Cardiac muscle cell (in vitro differentiated cells and primary cell): ENCODE measurements around the gene CEP97. TPM values are rescaled to one million over a fixed set of nuclear protein-coding genes. Genes with fewer than 3 reads are reported as not detected.

ENCODE experiments used
- DNase-seq, 2 donors: peaks; one replicate each; pipeline versions ENCODE4 v3.0.0 to v3.0.0-alpha.2; 2010 to 2017; ENCODE audit warnings: low read depth in 1 of 2, low spot score in 1 of 2
- H3K27ac ChIP-seq: fragments of 200-600 bp; sonication (generic); 2 replicates; pipeline ENCODE4 v1.5.1; 2016
- H3K27me3 ChIP-seq: fragments of 200-600 bp; sonication (generic); 2 replicates; pipeline ENCODE4 v1.6.0; 2016; ENCODE audit warnings: control low read depth
- H3K36me3 ChIP-seq: fragments of 200-600 bp; sonication (generic); 2 replicates; pipeline ENCODE4 v1.5.1; 2016; ENCODE audit warnings: control low read depth
- H3K4me1 ChIP-seq: fragments of 200-600 bp; sonication (generic); 2 replicates; pipeline ENCODE4 v1.8.1; 2017; ENCODE audit warnings: low read depth, mild to moderate bottlenecking, mixed run types
- H3K4me3 ChIP-seq: fragments of 200-600 bp; sonication (generic); 2 replicates; pipeline ENCODE4 v1.5.1; 2016; ENCODE audit warnings: mild to moderate bottlenecking
- H3K9me3 ChIP-seq: fragments of 200-600 bp; sonication (generic); 2 replicates; pipeline ENCODE4 v1.5.1; 2017; ENCODE audit warnings: low read depth, mild to moderate bottlenecking, control low read depth
- polyA plus RNA-seq: library from polyadenylated mRNA; unstranded; fragments of >200 nt; fragmentation: Nextera tagmentation; extraction: Ambion mirVana; gene quantifications from 2 replicates; pipeline ENCODE4 v1.2.1, GENCODE V29; 2016
- total RNA-seq: library from RNA; depleted of rRNA; stranded (reverse); fragments of >200 nt; gene quantifications from 2 replicates; pipeline ENCODE4 v1.2.3, GENCODE V29; 2016
- TF ChIP-seq, protein P1 (sequence below): IDR thresholded peaks from 2 replicates; pipeline ENCODE4 v1.5.1; 2012; ENCODE audit warnings: low read depth, mild to moderate bottlenecking, low read length

CEP97 gene, protein sequence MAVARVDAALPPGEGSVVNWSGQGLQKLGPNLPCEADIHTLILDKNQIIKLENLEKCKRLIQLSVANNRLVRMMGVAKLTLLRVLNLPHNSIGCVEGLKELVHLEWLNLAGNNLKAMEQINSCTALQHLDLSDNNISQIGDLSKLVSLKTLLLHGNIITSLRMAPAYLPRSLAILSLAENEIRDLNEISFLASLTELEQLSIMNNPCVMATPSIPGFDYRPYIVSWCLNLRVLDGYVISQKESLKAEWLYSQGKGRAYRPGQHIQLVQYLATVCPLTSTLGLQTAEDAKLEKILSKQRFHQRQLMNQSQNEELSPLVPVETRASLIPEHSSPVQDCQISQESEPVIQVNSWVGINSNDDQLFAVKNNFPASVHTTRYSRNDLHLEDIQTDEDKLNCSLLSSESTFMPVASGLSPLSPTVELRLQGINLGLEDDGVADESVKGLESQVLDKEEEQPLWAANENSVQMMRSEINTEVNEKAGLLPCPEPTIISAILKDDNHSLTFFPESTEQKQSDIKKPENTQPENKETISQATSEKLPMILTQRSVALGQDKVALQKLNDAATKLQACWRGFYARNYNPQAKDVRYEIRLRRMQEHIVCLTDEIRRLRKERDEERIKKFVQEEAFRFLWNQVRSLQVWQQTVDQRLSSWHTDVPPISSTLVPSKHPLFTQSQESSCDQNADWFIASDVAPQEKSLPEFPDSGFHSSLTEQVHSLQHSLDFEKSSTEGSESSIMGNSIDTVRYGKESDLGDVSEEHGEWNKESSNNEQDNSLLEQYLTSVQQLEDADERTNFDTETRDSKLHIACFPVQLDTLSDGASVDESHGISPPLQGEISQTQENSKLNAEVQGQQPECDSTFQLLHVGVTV
- 11.8 and 20.4 TPM in 2 replicates for total RNA-seq
- 3.4 and 7.7 TPM in 2 replicates for polyA plus RNA-seq

DNA sequence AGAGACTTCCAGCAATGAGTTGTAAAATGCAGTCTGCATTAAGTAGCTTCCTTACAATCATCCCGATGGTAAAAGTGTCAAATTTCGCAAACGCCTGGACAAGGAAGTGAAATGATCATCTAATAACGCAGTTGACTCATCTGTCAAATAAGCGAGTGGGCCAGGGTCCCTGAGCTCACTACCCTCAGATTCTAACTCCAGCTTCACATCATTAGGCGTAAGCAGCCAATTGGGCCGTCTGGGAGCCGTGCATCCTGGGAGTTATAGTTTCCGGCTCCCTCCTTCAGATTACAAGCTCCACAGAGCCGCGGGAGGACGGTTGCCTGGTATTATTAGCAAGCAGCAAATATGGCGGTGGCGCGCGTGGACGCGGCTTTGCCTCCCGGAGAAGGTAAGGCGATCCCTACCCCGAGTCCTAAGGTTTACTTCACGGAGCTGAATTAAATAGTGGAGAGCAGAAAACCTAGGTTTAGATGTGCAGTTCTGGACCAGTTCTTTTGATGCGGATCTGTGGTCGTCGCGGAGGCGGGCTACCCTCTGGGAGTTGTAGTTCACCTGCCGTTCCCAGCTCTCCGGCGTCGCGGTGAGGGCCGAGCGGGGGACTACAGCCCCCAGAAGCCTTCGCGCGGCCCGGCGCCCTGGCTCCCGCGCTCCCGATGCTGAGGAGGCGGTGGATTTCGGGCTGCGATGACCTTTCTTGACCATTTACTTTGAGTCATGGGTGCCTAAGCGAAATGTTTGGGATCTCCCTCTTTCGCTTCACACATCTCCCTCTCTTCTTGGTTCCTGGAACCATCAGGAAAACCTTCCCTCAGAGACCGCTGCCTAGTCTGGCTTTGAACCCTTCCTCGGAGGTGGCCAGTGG lies at the start of gene CEP97:
Gene CEP97, plus strand, starts transcription at position 286 of the 865 bp plus-strand sequence. Its CDS starts 63 bp downstream, at position 349.
- H3K36me3 ChIP-seq = peaks cover 24% of the 10 kb centered on the region
- TF ChIP-seq, protein P1, sequence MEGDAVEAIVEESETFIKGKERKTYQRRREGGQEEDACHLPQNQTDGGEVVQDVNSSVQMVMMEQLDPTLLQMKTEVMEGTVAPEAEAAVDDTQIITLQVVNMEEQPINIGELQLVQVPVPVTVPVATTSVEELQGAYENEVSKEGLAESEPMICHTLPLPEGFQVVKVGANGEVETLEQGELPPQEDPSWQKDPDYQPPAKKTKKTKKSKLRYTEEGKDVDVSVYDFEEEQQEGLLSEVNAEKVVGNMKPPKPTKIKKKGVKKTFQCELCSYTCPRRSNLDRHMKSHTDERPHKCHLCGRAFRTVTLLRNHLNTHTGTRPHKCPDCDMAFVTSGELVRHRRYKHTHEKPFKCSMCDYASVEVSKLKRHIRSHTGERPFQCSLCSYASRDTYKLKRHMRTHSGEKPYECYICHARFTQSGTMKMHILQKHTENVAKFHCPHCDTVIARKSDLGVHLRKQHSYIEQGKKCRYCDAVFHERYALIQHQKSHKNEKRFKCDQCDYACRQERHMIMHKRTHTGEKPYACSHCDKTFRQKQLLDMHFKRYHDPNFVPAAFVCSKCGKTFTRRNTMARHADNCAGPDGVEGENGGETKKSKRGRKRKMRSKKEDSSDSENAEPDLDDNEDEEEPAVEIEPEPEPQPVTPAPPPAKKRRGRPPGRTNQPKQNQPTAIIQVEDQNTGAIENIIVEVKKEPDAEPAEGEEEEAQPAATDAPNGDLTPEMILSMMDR = no peak
- DNase-seq = peak; percentile 93 to 95
- H3K27ac ChIP-seq = peak within 1 kb of the TSS; percentile 7
- H3K4me3 ChIP-seq = peak within 1 kb of the TSS; percentile 61
- H3K27me3 ChIP-seq = no peaks in the 10 kb centered on the region
- peaks cover 10% of the 10 kb centered on the region for H3K4me1 ChIP-seq
- no peaks in the 10 kb centered on the region for H3K9me3 ChIP-seq

DNA sequence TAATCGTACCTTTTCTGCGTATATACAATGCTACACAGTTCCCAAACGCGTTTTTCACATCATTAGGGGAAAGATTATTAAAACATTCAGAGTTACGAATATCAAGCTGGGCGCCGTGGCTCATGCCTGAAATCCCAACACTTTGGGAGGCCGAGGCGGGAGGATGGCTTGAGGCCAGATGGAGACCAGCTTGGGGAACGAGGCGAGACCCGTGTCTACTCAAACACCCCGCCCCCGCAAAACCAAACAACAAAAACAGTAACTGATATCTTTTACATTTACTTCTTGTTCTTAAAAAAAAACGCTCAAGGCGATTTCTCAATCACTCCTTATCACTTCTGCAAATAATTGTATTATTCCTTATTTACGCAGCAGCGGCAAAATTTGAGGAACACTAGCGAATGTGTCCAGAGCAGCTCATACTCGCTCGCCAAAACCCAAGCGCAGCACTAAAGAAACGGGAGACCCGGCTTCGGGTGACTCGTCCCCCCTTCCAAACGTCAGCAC lies 48.7 kb upstream of the CEP97 start:
- DNase-seq = peak in 1 of 2 donors; percentile 18
- Histone ChIP-seq H3K4me3 (peak overlapping the region; percentile 80), H3K27me3 (no peaks in the 10 kb centered on the region), H3K36me3 (peaks cover 19% of the 10 kb centered on the region), H3K27ac (peak overlapping the region; percentile 87), H3K4me1 (peaks cover 5% of the 10 kb centered on the region), H3K9me3 (no peaks in the 10 kb centered on the region)
- TF ChIP-seq, protein P1 = no peak

DNA sequence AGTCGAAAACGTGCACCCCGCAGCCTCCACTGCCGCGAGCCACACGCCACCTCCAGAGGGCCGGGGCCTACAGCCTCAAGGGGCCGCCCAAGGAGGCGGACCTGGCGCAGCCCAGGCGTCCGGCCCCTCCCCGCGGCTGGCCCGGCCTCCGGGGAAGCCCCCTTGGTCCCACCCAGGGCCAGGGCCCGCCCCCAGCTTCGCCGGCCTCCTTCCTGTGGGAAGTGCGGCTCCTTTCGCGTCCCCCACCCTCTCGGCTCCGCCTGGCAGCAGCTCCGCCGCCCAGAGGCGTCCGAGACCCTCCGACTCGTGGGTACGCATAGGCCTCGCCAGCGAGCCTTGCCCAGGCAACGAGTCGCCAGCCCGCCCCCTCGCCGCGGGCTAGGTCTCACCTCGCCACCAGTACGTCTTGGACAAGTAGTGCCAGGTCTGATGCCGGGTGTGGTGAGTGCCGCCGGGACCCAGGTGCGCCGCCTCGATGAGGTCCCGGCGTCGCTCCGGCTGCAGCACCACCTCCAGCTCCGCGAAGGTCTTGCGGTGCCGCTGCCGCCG lies 48.1 kb upstream of the CEP97 start:
- TF ChIP-seq, protein P1 = no peak
- H3K27me3 ChIP-seq = no peaks in the 10 kb centered on the region
- H3K4me3 ChIP-seq = peak overlapping the region; percentile 80

DNA sequence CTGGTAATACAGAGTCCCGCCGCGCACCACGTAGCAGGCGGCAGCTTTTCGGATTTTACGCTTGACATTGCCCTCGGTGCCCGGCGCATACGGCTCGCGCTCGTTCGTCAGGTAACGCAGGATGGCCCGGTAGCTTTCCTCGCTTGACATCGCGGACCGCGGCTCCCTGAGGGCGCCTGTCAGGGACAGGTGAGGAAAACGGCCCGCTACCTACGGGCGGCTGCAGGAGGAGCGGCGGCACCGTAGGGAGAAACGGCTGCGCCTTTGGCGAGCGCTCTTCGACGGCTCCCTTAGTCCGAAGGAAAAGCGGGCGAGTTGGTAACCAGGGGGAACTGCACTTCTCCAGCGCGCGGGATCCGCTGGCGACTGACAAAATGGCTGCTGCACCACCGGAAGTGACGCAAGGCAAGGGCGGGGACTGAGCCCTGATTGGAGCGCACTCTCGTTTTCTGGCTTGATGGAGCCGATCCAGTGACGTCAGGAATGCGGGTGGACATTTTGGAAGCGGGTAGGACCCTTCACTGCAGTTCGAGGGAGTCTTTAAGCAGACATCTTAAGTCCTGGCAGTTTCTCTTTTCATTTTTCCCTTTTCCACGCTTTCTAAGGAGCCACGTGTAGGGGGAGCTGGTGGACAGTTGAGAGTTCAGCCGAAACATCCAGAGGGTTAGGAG lies 47.5 kb upstream of the CEP97 start, which contains the start of gene ZBTB11:
Gene ZBTB11, minus strand, starts transcription at position 368 of the 671 bp plus-strand sequence. Its CDS starts 218 bp downstream, at position 150.
- H3K27ac ChIP-seq = peak within 1 kb of the TSS; percentile 93
- H3K4me1 ChIP-seq = peaks cover 5% of the 10 kb centered on the region
- H3K27me3 ChIP-seq = no peaks in the 10 kb centered on the region
- peaks cover 20% of the 10 kb centered on the region for H3K36me3 ChIP-seq
- TF ChIP-seq, protein P1 = peak; percentile 74
- H3K4me3 ChIP-seq = peak within 1 kb of the TSS; percentile 80
- no peaks in the 10 kb centered on the region for H3K9me3 ChIP-seq
- peak; percentile 100 for DNase-seq

More for the DNA sequence above, 48.1 kb upstream of the CEP97 start:
- H3K9me3 ChIP-seq = no peaks in the 10 kb centered on the region
- peak; percentile 97 to 98 for DNase-seq
- peaks cover 19% of the 10 kb centered on the region for H3K36me3 ChIP-seq
- peak overlapping the region; percentile 93 for H3K27ac ChIP-seq
- peaks cover 5% of the 10 kb centered on the region for H3K4me1 ChIP-seq
